Right ventricle myocardium superior (tissue), 1 donor: ENCODE results near the gene VPS16. TPM values are rescaled to one million over a fixed set of nuclear protein-coding genes. Genes with fewer than 3 reads are reported as not detected.
"Not testable (repeated sequence)": the region's sequence is repeated elsewhere in the genome, so short reads cannot be mapped to it uniquely, and the experiment has no call there.

Source experiments
- ATAC-seq: fragments of 200-7000 bp; cut with Tn5 transposase; one replicate; pipeline ENCODE4 v1.9.1; 2020; ENCODE audit warnings: mild to moderate bottlenecking; ENCODE audit not compliant: poor library complexity
- DNase-seq: peaks from one replicate; pipeline ENCODE4 v3.0.0-alpha.2; 2020
- intact Hi-C: fragments of 100-400 bp; cut with DNase I; formaldehyde crosslinking; loops from one replicate; pipeline ENCODE4 v1.11.2; 2022
- total RNA-seq: library from RNA; stranded (reverse); fragmentation: NEBNext Ultra II Directional; extraction: Animal tissue kit (Norgen Biotek cat#: 25700); gene quantifications from one replicate; pipeline ENCODE4 v1.2.1, GENCODE V29; 2021
- donor health status: DM: no; HTN: yes; CAD: no; lungs with severe emphysema.

VPS16 gene
- total RNA-seq, 1 donor from 2014 or later, result 17.1 TPM

- DNase-seq (no peak), ATAC-seq (peak; percentile 52)
- intact Hi-C loops, result no loop called here
These were observed 35.5 kb upstream of the VPS16 start for GRCh38 chr20:2804852-2805688.

GRCh38 chr20:2805689-2806350 is 34.7 kb upstream of the VPS16 start:
- intact Hi-C loops, result no loop called here
- DNase-seq (no peak), ATAC-seq (no peak)

GRCh38 chr20:2806351-2806701 is 34.2 kb upstream of the VPS16 start:
- ATAC-seq (no peak), DNase-seq (no peak)
- intact Hi-C loops, result no loop called here

GRCh38 chr20:2807019-2807418 is 33.5 kb upstream of the VPS16 start:
- DNase-seq (no peak), ATAC-seq (no peak)
- intact Hi-C loops, result no loop called here

GRCh38 chr20:2807929-2808328 is 32.6 kb upstream of the VPS16 start:
- DNase-seq, intact Hi-C loops, ATAC-seq: not testable (repeated sequence)

- ATAC-seq, result no peak
- intact Hi-C loops, result no loop called here
- no peak for DNase-seq
These were observed 30.9 kb upstream of the VPS16 start for GRCh38 chr20:2809690-2810089.

GRCh38 chr20:2812189-2812588 is 28.4 kb upstream of the VPS16 start:
- intact Hi-C loops, result no loop called here
- DNase-seq (no peak), ATAC-seq (no peak)

GRCh38 chr20:2814076-2814475 is 26.5 kb upstream of the VPS16 start:
- ATAC-seq, result no peak
- DNase-seq, result no peak
- intact Hi-C loops, result no loop called here

GRCh38 chr20:2814587-2815051 is 25.9 kb upstream of the VPS16 start, which contains the start of gene C20orf141:
C20orf141 (plus strand) TSS chr20:2814987; CDS start chr20:2815185, 198 bp downstream.
- peak; percentile 34 for ATAC-seq
- DNase-seq, result no peak
- intact Hi-C loops, result no loop called here

- intact Hi-C loops, result no loop called here
- no peak for DNase-seq
- ATAC-seq, result no peak
These were observed 25.2 kb upstream of the VPS16 start for GRCh38 chr20:2815242-2815900.

- ATAC-seq, result no peak
- intact Hi-C loops, result no loop called here
- no peak for DNase-seq
These were observed 24.4 kb upstream of the VPS16 start, which contains the start of gene TMEM239 for GRCh38 chr20:2816030-2816582. TMEM239 (plus strand) TSS chr20:2816364; CDS start chr20:2816555, 191 bp downstream.

GRCh38 chr20:2816583-2817340 is 23.8 kb upstream of the VPS16 start:
- no peak for ATAC-seq
- intact Hi-C loops, result no loop called here
- DNase-seq, result no peak

- ATAC-seq, result no peak
- intact Hi-C loops, result no loop called here
- DNase-seq, result no peak
These were observed 23.2 kb upstream of the VPS16 start for GRCh38 chr20:2817341-2817726.

GRCh38 chr20:2817891-2818595 is 22.5 kb upstream of the VPS16 start:
- DNase-seq (peak; percentile 70), ATAC-seq (peak; percentile 60)
- intact Hi-C loops, result no loop called here

- no peak for DNase-seq
These were observed 20.3 kb upstream of the VPS16 start for GRCh38 chr20:2820084-2820895.

GRCh38 chr20:2820896-2821869 is 19.4 kb upstream of the VPS16 start:
- DNase-seq (peak; percentile 42), ATAC-seq (peak; percentile 40)
- intact Hi-C loops, result no loop called here

More at GRCh38 chr20:2820084-2820895, 20.3 kb upstream of the VPS16 start:
- peak; percentile 30 for ATAC-seq
- intact Hi-C loops, result no loop called here
